ENCODE data around the gene ASNS. TPM values are rescaled to one million over a fixed set of nuclear protein-coding genes. Genes with fewer than 3 reads are reported as not detected.
"Not testable (repeated sequence)": the region's sequence is repeated elsewhere in the genome, so short reads cannot be mapped to it uniquely, and the experiment has no call there.

The ASNS gene
- total and polyA plus RNA-seq, 2 of the 8 experiments (the other 6 are each of a cell fraction or from before 2014, with no cell fraction given): 32.2 to 150 TPM

DNA sequence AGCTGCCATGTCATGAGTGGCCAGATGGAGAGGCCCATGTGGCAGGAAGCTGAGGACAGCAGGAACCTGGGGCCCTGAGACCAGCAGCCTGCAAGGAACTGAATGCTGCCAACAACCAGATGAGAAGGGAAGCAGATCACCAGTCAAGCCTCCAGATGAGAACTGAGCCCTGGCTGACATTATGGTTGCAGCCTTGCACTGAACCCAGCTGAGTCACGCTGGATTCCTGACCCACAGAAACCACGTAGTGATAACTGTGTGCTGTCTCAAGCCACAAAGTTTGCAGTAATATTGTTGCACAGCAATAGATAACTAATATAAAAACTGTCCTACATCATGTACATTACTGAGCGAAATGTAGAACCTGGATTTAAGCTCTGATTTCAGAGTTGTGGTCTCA lies 7.3 kb upstream of the ASNS start:
- H3K4me3 ChIP-seq (ENCODE audit: extremely low read depth in 1 of 4, insufficient read depth in 2 of 4, low read depth in 3 of 4, low read length in 4 of 4); H3K4me1 ChIP-seq (replicated peaks in 1 of 4; ENCODE audit: control insufficient read depth in 3 of 4, insufficient read depth in 4 of 4, low read length in 3 of 4); DNase-seq (ENCODE audit: low read depth in 1 of 2, low spot score in 2 of 2): not testable (repeated sequence)

GRCh38 chr7:97874894-97875293 lies 2.7 kb upstream of the ASNS start:
- H3K4me2 ChIP-seq (ENCODE audit: insufficient read depth in 1 of 2, low read depth in 2 of 2, low read length in 2 of 2); H3K27ac ChIP-seq (ENCODE audit: low read depth, low read length); H3K14ac ChIP-seq (ENCODE audit: insufficient read length); H2AFZ ChIP-seq (ENCODE audit: low read length); H2AK5ac ChIP-seq (ENCODE audit: low read depth, low read length); H3K23ac ChIP-seq (ENCODE audit: insufficient read length); FAIRE-seq; H3K23me2 ChIP-seq (ENCODE audit: low read depth, low read length); H3K27me3 ChIP-seq (replicated peaks in 1 of 4; ENCODE audit: control insufficient read depth in 3 of 4, extremely low read depth in 1 of 4, insufficient read depth in 3 of 4, low read length in 3 of 4); H2BK20ac ChIP-seq (ENCODE audit: low read length); H3K4ac ChIP-seq (replicated peaks; ENCODE audit: insufficient read length, low read depth, low read length); H3K4me3 ChIP-seq (ENCODE audit: extremely low read depth in 1 of 4, insufficient read depth in 2 of 4, low read depth in 3 of 4, low read length in 4 of 4); CTCF ChIA-PET (ENCODE audit: partially characterized antibody); H4K20me1 ChIP-seq (replicated peaks in 1 of 2; ENCODE audit: control insufficient read depth in 1 of 2, insufficient read depth in 2 of 2, low read length in 2 of 2); DNase-seq (ENCODE audit: low read depth in 1 of 2, low spot score in 2 of 2); POLR2A ChIA-PET (ENCODE audit: partially characterized antibody); H2BK12ac ChIP-seq (ENCODE audit: low read depth, low read length); H3K79me1 ChIP-seq (ENCODE audit: low read depth, low read length); H3K9ac ChIP-seq (replicated peaks in 1 of 4; ENCODE audit: extremely low read depth in 1 of 4, low read depth in 3 of 4, low read length in 3 of 4); H3K4me1 ChIP-seq (replicated peaks in 1 of 4; ENCODE audit: control insufficient read depth in 3 of 4, insufficient read depth in 4 of 4, low read length in 3 of 4); H3K18ac ChIP-seq (ENCODE audit: extremely low read depth, low read length); H2BK120ac ChIP-seq (replicated peaks; ENCODE audit: low read depth, low read length); H3K9me3 ChIP-seq (ENCODE audit: insufficient read depth in 2 of 2, low read depth in 1 of 2, low read length in 1 of 2); H3K56ac ChIP-seq (replicated peaks; ENCODE audit: insufficient read length, low read depth, low read length); H2BK5ac ChIP-seq (ENCODE audit: low read depth, low read length); H4K5ac ChIP-seq (ENCODE audit: insufficient read length, low read depth, low read length); H4K8ac ChIP-seq (ENCODE audit: extremely low read depth, insufficient read depth, low read length); H3K36me3 ChIP-seq (ENCODE audit: control insufficient read depth in 2 of 4, insufficient read depth in 4 of 4, low read length in 3 of 4); H2BK15ac ChIP-seq (ENCODE audit: low read length); H4K91ac ChIP-seq (replicated peaks; ENCODE audit: insufficient read length, low read length): not testable (repeated sequence)
- peaks cover 0 to 17% of the 10 kb centered on the region in 2 experiments; a peak in 2 of 4 replicates for H3K79me2 ChIP-seq (ENCODE audit: control insufficient read depth in 1 of 2, insufficient read depth in 2 of 2, low read length in 2 of 2)
- WGBS, 2 experiments (ENCODE audit: extremely low coverage in 1 of 2, insufficient coverage in 1 of 2, insufficient read length in 1 of 2, insufficient replicate concordance in 2 of 2, low coverage in 1 of 2, low lambda C conversion rate in 2 of 2, missing lambda C conversion rate in 1 of 2): 75% methylated on average over 4 of the region's 4 CpGs; no CpG with 5 or more reads in 1 of the 2 experiments

More for the DNA sequence above, 7.3 kb upstream of the ASNS start:
- H4K91ac ChIP-seq (replicated peaks; ENCODE audit: insufficient read length, low read length); H3K79me2 ChIP-seq (ENCODE audit: control insufficient read depth in 1 of 2, insufficient read depth in 2 of 2, low read length in 2 of 2); H2BK5ac ChIP-seq (ENCODE audit: low read depth, low read length); H3K23me2 ChIP-seq (ENCODE audit: low read depth, low read length); H3K27ac ChIP-seq (ENCODE audit: low read depth, low read length); H3K9ac ChIP-seq (replicated peaks in 1 of 4; ENCODE audit: extremely low read depth in 1 of 4, low read depth in 3 of 4, low read length in 3 of 4); H3K79me1 ChIP-seq (ENCODE audit: low read depth, low read length); H3K36me3 ChIP-seq (ENCODE audit: control insufficient read depth in 2 of 4, insufficient read depth in 4 of 4, low read length in 3 of 4); H2AK5ac ChIP-seq (ENCODE audit: low read depth, low read length); H4K5ac ChIP-seq (ENCODE audit: insufficient read length, low read depth, low read length); H3K18ac ChIP-seq (ENCODE audit: extremely low read depth, low read length); H2BK20ac ChIP-seq (ENCODE audit: low read length); FAIRE-seq; H3K23ac ChIP-seq (ENCODE audit: insufficient read length); H2BK15ac ChIP-seq (ENCODE audit: low read length); POLR2A ChIA-PET (ENCODE audit: partially characterized antibody); H4K8ac ChIP-seq (ENCODE audit: extremely low read depth, insufficient read depth, low read length); H4K20me1 ChIP-seq (replicated peaks in 1 of 2; ENCODE audit: control insufficient read depth in 1 of 2, insufficient read depth in 2 of 2, low read length in 2 of 2); H3K4ac ChIP-seq (replicated peaks; ENCODE audit: insufficient read length, low read depth, low read length); H2AFZ ChIP-seq (ENCODE audit: low read length); H3K14ac ChIP-seq (ENCODE audit: insufficient read length); H2BK12ac ChIP-seq (ENCODE audit: low read depth, low read length); H3K9me3 ChIP-seq (ENCODE audit: insufficient read depth in 2 of 2, low read depth in 1 of 2, low read length in 1 of 2); H3K27me3 ChIP-seq (replicated peaks in 1 of 4; ENCODE audit: control insufficient read depth in 3 of 4, extremely low read depth in 1 of 4, insufficient read depth in 3 of 4, low read length in 3 of 4); H2BK120ac ChIP-seq (replicated peaks; ENCODE audit: low read depth, low read length); H3K56ac ChIP-seq (replicated peaks; ENCODE audit: insufficient read length, low read depth, low read length); H3K4me2 ChIP-seq (ENCODE audit: insufficient read depth in 1 of 2, low read depth in 2 of 2, low read length in 2 of 2): not testable (repeated sequence)
- 100% methylated on average over 2 of the region's 3 CpGs; no CpG with 5 or more reads in 1 of the 2 experiments for WGBS, 2 experiments (ENCODE audit: extremely low coverage in 1 of 2, insufficient coverage in 1 of 2, insufficient read length in 1 of 2, insufficient replicate concordance in 2 of 2, low coverage in 1 of 2, low lambda C conversion rate in 2 of 2, missing lambda C conversion rate in 1 of 2)
- CTCF ChIA-PET (ENCODE audit: partially characterized antibody): interaction anchor here (0.6 kb wide), 1 partner anchor 219 kb away, joined by 5 read pairs; no protein-coding TSS in a partner anchor
